HepG2 (cell line): ENCODE results near the gene RAB40C. TPM values are rescaled to one million over a fixed set of nuclear protein-coding genes. Genes with fewer than 3 reads are reported as not detected.

Experiments
- AHR ChIP-seq: IDR thresholded peaks from 2 replicates; pipeline ENCODE4 v1.6.1; 2018; ENCODE audit warnings: missing genetic modification reagents, missing compliant biosample characterization
- ATF7-NPFF ChIP-seq: sonication (generic); formaldehyde crosslinking; IDR thresholded peaks from 2 replicates; pipeline ENCODE4 v1.8.1; 2023; ENCODE audit warnings: mild to moderate bottlenecking, low read depth, missing genetic modification reagents, moderate library complexity
- ERF ChIP-seq: IDR thresholded peaks from 2 replicates; pipeline ENCODE4 v1.6.1; 2018; ENCODE audit warnings: missing biosample characterization, missing genetic modification reagents
- FOSL1 ChIP-seq: sonication (generic); formaldehyde crosslinking; IDR thresholded peaks from 2 replicates; pipeline ENCODE4 v1.9.0; 2021; ENCODE audit warnings: missing genetic modification reagents, borderline replicate concordance
- FOXM1 ChIP-seq: sonication (generic); formaldehyde crosslinking; IDR thresholded peaks from 2 replicates; pipeline ENCODE4 v1.5.0; 2020; ENCODE audit warnings: missing genetic modification reagents
- GMEB2 ChIP-seq: IDR thresholded peaks from 2 replicates; pipeline ENCODE4 v1.6.1; 2016; ENCODE audit warnings: missing biosample characterization, missing genetic modification reagents, low read depth
- KLF16 ChIP-seq, 2 experiments: sonication (generic) in 1 of 2; formaldehyde crosslinking in 1 of 2; IDR thresholded peaks; 2 replicates each; pipeline versions ENCODE4 v1.6.1 to v1.8.0; 2016 to 2023; ENCODE audit warnings: missing genetic modification reagents in 2 of 2, missing compliant biosample characterization in 1 of 2
- MTERF4 ChIP-seq: sonication (generic); formaldehyde crosslinking; IDR thresholded peaks from 2 replicates; pipeline ENCODE4 v1.8.0; 2023; ENCODE audit warnings: mild to moderate bottlenecking, missing genetic modification reagents
- MYC ChIP-seq: sonication (generic); formaldehyde crosslinking; IDR thresholded peaks from 2 replicates; pipeline ENCODE4 v1.9.0; 2021; ENCODE audit warnings: missing genetic modification reagents, borderline replicate concordance
- NR0B2 ChIP-seq: sonication (generic); formaldehyde crosslinking; IDR thresholded peaks from 2 replicates; pipeline ENCODE4 v1.4.0; 2020; ENCODE audit warnings: mild to moderate bottlenecking, missing genetic modification reagents
- PAWR ChIP-seq: sonication (generic); formaldehyde crosslinking; IDR thresholded peaks from 2 replicates; pipeline ENCODE4 v1.4.0; 2020; ENCODE audit warnings: missing genetic modification reagents, mild to moderate bottlenecking, borderline replicate concordance
- RERE ChIP-seq: IDR thresholded peaks from 2 replicates; pipeline ENCODE4 v1.6.1; 2016; ENCODE audit warnings: low read depth, missing genetic modification reagents, missing compliant biosample characterization
- SAP130 ChIP-seq: IDR thresholded peaks from 2 replicates; pipeline ENCODE4 v1.6.1; 2016; ENCODE audit warnings: low read depth
- SIN3B ChIP-seq: fragments of 150-350 bp; IDR thresholded peaks from 2 replicates; pipeline ENCODE4 v1.6.1; 2014; ENCODE audit warnings: low read length
- TFAP4 ChIP-seq: sonication (generic); IDR thresholded peaks from 2 replicates; pipeline ENCODE4 v1.6.1; 2016; ENCODE audit warnings: low read depth, borderline replicate concordance
- TP53 ChIP-seq: sonication (generic); formaldehyde crosslinking; conservative IDR thresholded peaks from 2 replicates; pipeline ENCODE4 v1.4.0; 2020; ENCODE audit warnings: missing genetic modification reagents
- ZBTB38 ChIP-seq: sonication (generic); formaldehyde crosslinking; IDR thresholded peaks from 2 replicates; pipeline ENCODE4 v1.5.1; 2020; ENCODE audit warnings: mild to moderate bottlenecking, missing genetic modification reagents
- ZNF234 ChIP-seq: sonication (generic); formaldehyde crosslinking; conservative IDR thresholded peaks from 2 replicates; pipeline ENCODE4 v1.5.1; 2020; ENCODE audit warnings: mild to moderate bottlenecking, missing genetic modification reagents
- ZNF343 ChIP-seq: sonication (generic); formaldehyde crosslinking; IDR thresholded peaks from 2 replicates; pipeline ENCODE4 v1.4.0; 2020; ENCODE audit warnings: mild to moderate bottlenecking, missing genetic modification reagents
- ZNF547 ChIP-seq: sonication (generic); formaldehyde crosslinking; IDR thresholded peaks from 2 replicates; pipeline ENCODE4 v1.5.1; 2020; ENCODE audit warnings: mild to moderate bottlenecking, missing genetic modification reagents
- ZNF740 ChIP-seq: sonication (generic); formaldehyde crosslinking; IDR thresholded peaks from 2 replicates; pipeline ENCODE4 v1.4.0; 2020; ENCODE audit warnings: missing genetic modification reagents
- polyA plus RNA-seq, 8 experiments: library from polyadenylated mRNA; depleted of rRNA in 3 of 8; stranded (reverse) in 7 of 8; unstranded in 1 of 8; fragments of >200 nt; fragmentation: Illumina TruSeq in 4 of 8; extraction: Trizol in 4 of 8; gene quantifications; 2 replicates each; pipeline versions ENCODE4 v1.2.1 to v1.2.3, GENCODE V29; 2011 to 2016; ENCODE audit warnings: low read depth in 4 of 8, missing spikeins in 1 of 8, mixed read lengths in 1 of 8; ENCODE audit not compliant: insufficient read depth in 1 of 8
- total RNA-seq, 5 experiments: library from RNA; depleted of rRNA; stranded (reverse); fragments of >200 nt; fragmentation: Illumina TruSeq; extraction: Trizol; gene quantifications; 2 replicates each; pipeline ENCODE4 v1.2.3, GENCODE V29; 2016; ENCODE audit warnings: low read depth in 1 of 5

Gene RAB40C
- total and polyA plus RNA-seq, 2 of the 13 experiments (the other 11 are each of a cell fraction or from before 2014, with no cell fraction given), result 7.7 to 11.5 TPM

- TF ChIP-seq ATF7-NPFF (no peak), GMEB2 (CRISPR knock-in tag) (no peak), SIN3B (no peak), ZNF234 (CRISPR knock-in tag) (no peak), SAP130 (peak; percentile 56), PAWR (CRISPR knock-in tag) (no peak), TFAP4 (peak; percentile 82; the same call in 1 of the 2 replicates), TP53 (CRISPR knock-in tag) (no peak), MTERF4 (no peak), KLF16 (CRISPR knock-in tag; IDR thresholded peaks at IDR 0.05) (no peak), ZBTB38 (CRISPR knock-in tag) (peak; percentile 50; the same call in 1 of the 2 replicates), ZNF547 (CRISPR knock-in tag) (0 out of 2 replicates have a peak, but pooled peaks have one; percentile 25), MYC (CRISPR knock-in tag) (peak; percentile 62), NR0B2 (CRISPR knock-in tag) (no peak), RERE (CRISPR knock-in tag) (no peak), FOSL1 (CRISPR knock-in tag) (no peak), ERF (CRISPR knock-in tag) (0 out of 2 replicates have a peak, but pooled peaks have one; percentile 17), FOXM1 (CRISPR knock-in tag) (peak; percentile 96; the same call in 1 of the 2 replicates), ZNF343 (no peak), AHR (no peak), ZNF740 (CRISPR knock-in tag) (no peak)
Measured at GRCh38 chr16:576197-576822, 13.6 kb upstream of the RAB40C start (continued).
